ENCODE measurements around the gene DNAJB5. TPM values are rescaled to one million over a fixed set of nuclear protein-coding genes. Genes with fewer than 3 reads are reported as not detected.
"Not testable (repeated sequence)": the region's sequence is repeated elsewhere in the genome, so short reads cannot be mapped to it uniquely, and the experiment has no call there.

Gene DNAJB5
- polyA plus RNA-seq, 2 donors: 4.2 to 8.9 TPM

- H3K4me3 ChIP-seq (ENCODE audit: low read depth in 1 of 2, low read length in 2 of 2): no peak overlapping the region
- H3K27me3 ChIP-seq (ENCODE audit: control insufficient read depth in 1 of 2, insufficient read depth in 2 of 2, low read length in 2 of 2): no peaks in the 10 kb centered on the region
- peaks cover 6 to 17% of the 10 kb centered on the region in 2 donors for H3K4me1 ChIP-seq (ENCODE audit: control insufficient read depth in 2 of 2, insufficient read depth in 2 of 2, low read length in 1 of 2)
- 74 to 82% methylated on average over 9 to 10 of the region's 10 CpGs for WGBS, 2 donors
- peaks cover 0 to 4% of the 10 kb centered on the region in 2 donors for H3K36me3 ChIP-seq (ENCODE audit: control insufficient read depth in 2 of 2, insufficient read depth in 2 of 2, low read length in 1 of 2)
- H3K9me3 ChIP-seq (ENCODE audit: control insufficient read depth in 2 of 2, insufficient read depth in 1 of 2, low read depth in 1 of 2, low read length in 1 of 2): no peaks in the 10 kb centered on the region
- H3K27ac ChIP-seq (ENCODE audit: low read depth in 2 of 2, low read length in 1 of 2): peak overlapping the region in 1 of 2 donors; percentile 14
These were observed 7.3 kb downstream of the DNAJB5 start for GRCh38 chr9:34996905-34997279.

GRCh38 chr9:34997379-34997781 is 7.8 kb downstream of the DNAJB5 start:
- Histone ChIP-seq H3K36me3 (ENCODE audit: control insufficient read depth in 2 of 2, insufficient read depth in 2 of 2, low read length in 1 of 2) (peaks cover 0 to 4% of the 10 kb centered on the region in 2 donors), H3K27ac (ENCODE audit: low read depth in 2 of 2, low read length in 1 of 2) (no peak overlapping the region), H3K4me3 (ENCODE audit: low read depth in 1 of 2, low read length in 2 of 2) (no peak overlapping the region), H3K9me3 (ENCODE audit: control insufficient read depth in 2 of 2, insufficient read depth in 1 of 2, low read depth in 1 of 2, low read length in 1 of 2) (no peaks in the 10 kb centered on the region), H3K27me3 (ENCODE audit: control insufficient read depth in 1 of 2, insufficient read depth in 2 of 2, low read length in 2 of 2) (no peaks in the 10 kb centered on the region), H3K4me1 (ENCODE audit: control insufficient read depth in 2 of 2, insufficient read depth in 2 of 2, low read length in 1 of 2) (peaks cover 3 to 14% of the 10 kb centered on the region in 2 donors)

- 77% methylated on average over 3 of the region's 3 CpGs for WGBS, 2 donors
- H3K4me3 ChIP-seq (ENCODE audit: low read depth in 1 of 2, low read length in 2 of 2): no peak overlapping the region
- H3K27ac ChIP-seq (ENCODE audit: low read depth in 2 of 2, low read length in 1 of 2): no peak overlapping the region
These were observed 8.7 kb downstream of the DNAJB5 start for GRCh38 chr9:34998266-34998665.

GRCh38 chr9:34999576-34999975 is 10.0 kb downstream of the DNAJB5 start:
- Histone ChIP-seq H3K4me3 (ENCODE audit: low read depth in 1 of 2, low read length in 2 of 2) (no peak overlapping the region), H3K4me1 (ENCODE audit: control insufficient read depth in 2 of 2, insufficient read depth in 2 of 2, low read length in 1 of 2) (peaks cover 0 to 4% of the 10 kb centered on the region in 2 donors), H3K27me3 (ENCODE audit: control insufficient read depth in 1 of 2, insufficient read depth in 2 of 2, low read length in 2 of 2) (no peaks in the 10 kb centered on the region), H3K27ac (ENCODE audit: low read depth in 2 of 2, low read length in 1 of 2) (no peak overlapping the region), H3K36me3 (ENCODE audit: control insufficient read depth in 2 of 2, insufficient read depth in 2 of 2, low read length in 1 of 2) (peaks cover 0 to 4% of the 10 kb centered on the region in 2 donors), H3K9me3 (ENCODE audit: control insufficient read depth in 2 of 2, insufficient read depth in 1 of 2, low read depth in 1 of 2, low read length in 1 of 2) (no peaks in the 10 kb centered on the region)
- 90 to 97% methylated on average over 2 of the region's 2 CpGs for WGBS, 2 donors

More at GRCh38 chr9:34998266-34998665, 8.7 kb downstream of the DNAJB5 start:
- Histone ChIP-seq H3K36me3 (ENCODE audit: control insufficient read depth in 2 of 2, insufficient read depth in 2 of 2, low read length in 1 of 2) (peaks cover 0 to 4% of the 10 kb centered on the region in 2 donors), H3K27me3 (ENCODE audit: control insufficient read depth in 1 of 2, insufficient read depth in 2 of 2, low read length in 2 of 2) (no peaks in the 10 kb centered on the region), H3K9me3 (ENCODE audit: control insufficient read depth in 2 of 2, insufficient read depth in 1 of 2, low read depth in 1 of 2, low read length in 1 of 2) (no peaks in the 10 kb centered on the region), H3K4me1 (ENCODE audit: control insufficient read depth in 2 of 2, insufficient read depth in 2 of 2, low read length in 1 of 2) (peaks cover 0 to 7% of the 10 kb centered on the region in 2 donors)

GRCh38 chr9:35000535-35001284 is 11.2 kb downstream of the DNAJB5 start:
- Histone ChIP-seq H3K27me3 (ENCODE audit: control insufficient read depth in 1 of 2, insufficient read depth in 2 of 2, low read length in 2 of 2) (no peaks in the 10 kb centered on the region), H3K9me3 (ENCODE audit: control insufficient read depth in 2 of 2, insufficient read depth in 1 of 2, low read depth in 1 of 2, low read length in 1 of 2) (no peaks in the 10 kb centered on the region), H3K27ac (ENCODE audit: low read depth in 2 of 2, low read length in 1 of 2) (peak overlapping the region in 1 of 2 donors; percentile 33), H3K4me1 (ENCODE audit: control insufficient read depth in 2 of 2, insufficient read depth in 2 of 2, low read length in 1 of 2) (peaks cover 0 to 2% of the 10 kb centered on the region in 2 donors), H3K36me3 (ENCODE audit: control insufficient read depth in 2 of 2, insufficient read depth in 2 of 2, low read length in 1 of 2) (peaks cover 0 to 4% of the 10 kb centered on the region in 2 donors), H3K4me3 (ENCODE audit: low read depth in 1 of 2, low read length in 2 of 2) (no peak overlapping the region)
- WGBS, 2 donors: 85 to 89% methylated on average over 6 of the region's 6 CpGs

- peaks cover 0 to 2% of the 10 kb centered on the region in 2 donors for H3K4me1 ChIP-seq (ENCODE audit: control insufficient read depth in 2 of 2, insufficient read depth in 2 of 2, low read length in 1 of 2)
- H3K27me3 ChIP-seq (ENCODE audit: control insufficient read depth in 1 of 2, insufficient read depth in 2 of 2, low read length in 2 of 2): no peaks in the 10 kb centered on the region
- H3K36me3 ChIP-seq (ENCODE audit: control insufficient read depth in 2 of 2, insufficient read depth in 2 of 2, low read length in 1 of 2): peaks cover 0 to 2% of the 10 kb centered on the region in 2 donors
- peak overlapping the region; percentile 9 to 33 for H3K27ac ChIP-seq (ENCODE audit: low read depth in 2 of 2, low read length in 1 of 2)
- 74 to 75% methylated on average over 2 of the region's 2 CpGs for WGBS, 2 donors
- H3K9me3 ChIP-seq (ENCODE audit: control insufficient read depth in 2 of 2, insufficient read depth in 1 of 2, low read depth in 1 of 2, low read length in 1 of 2): no peaks in the 10 kb centered on the region
- H3K4me3 ChIP-seq (ENCODE audit: low read depth in 1 of 2, low read length in 2 of 2): no peak overlapping the region
These were observed 11.7 kb downstream of the DNAJB5 start for GRCh38 chr9:35001285-35001677.

- 90 to 93% methylated on average over 2 of the region's 2 CpGs for WGBS, 2 donors
- Histone ChIP-seq H3K4me3 (ENCODE audit: low read depth in 1 of 2, low read length in 2 of 2) (no peak overlapping the region), H3K9me3 (ENCODE audit: control insufficient read depth in 2 of 2, insufficient read depth in 1 of 2, low read depth in 1 of 2, low read length in 1 of 2) (no peaks in the 10 kb centered on the region), H3K36me3 (ENCODE audit: control insufficient read depth in 2 of 2, insufficient read depth in 2 of 2, low read length in 1 of 2) (no peaks in the 10 kb centered on the region), H3K27ac (ENCODE audit: low read depth in 2 of 2, low read length in 1 of 2) (peak overlapping the region in 1 of 2 donors; percentile 9), H3K4me1 (ENCODE audit: control insufficient read depth in 2 of 2, insufficient read depth in 2 of 2, low read length in 1 of 2) (peaks cover 0 to 2% of the 10 kb centered on the region in 2 donors), H3K27me3 (ENCODE audit: control insufficient read depth in 1 of 2, insufficient read depth in 2 of 2, low read length in 2 of 2) (no peaks in the 10 kb centered on the region)
These were observed 12.4 kb downstream of the DNAJB5 start for GRCh38 chr9:35001803-35002502.

GRCh38 chr9:35002623-35003022 is 13.1 kb downstream of the DNAJB5 start:
- no peaks in the 10 kb centered on the region for H3K36me3 ChIP-seq (ENCODE audit: control insufficient read depth in 2 of 2, insufficient read depth in 2 of 2, low read length in 1 of 2)
- no peaks in the 10 kb centered on the region for H3K27me3 ChIP-seq (ENCODE audit: control insufficient read depth in 1 of 2, insufficient read depth in 2 of 2, low read length in 2 of 2)
- H3K4me1 ChIP-seq (ENCODE audit: control insufficient read depth in 2 of 2, insufficient read depth in 2 of 2, low read length in 1 of 2): peaks cover 0 to 2% of the 10 kb centered on the region in 2 donors
- no peak overlapping the region for H3K27ac ChIP-seq (ENCODE audit: low read depth in 2 of 2, low read length in 1 of 2)
- no peaks in the 10 kb centered on the region for H3K9me3 ChIP-seq (ENCODE audit: control insufficient read depth in 2 of 2, insufficient read depth in 1 of 2, low read depth in 1 of 2, low read length in 1 of 2)
- H3K4me3 ChIP-seq (ENCODE audit: low read depth in 1 of 2, low read length in 2 of 2): no peak overlapping the region

- not testable (repeated sequence) for H3K4me3 ChIP-seq (ENCODE audit: low read depth in 1 of 2, low read length in 2 of 2); H3K36me3 ChIP-seq (ENCODE audit: control insufficient read depth in 2 of 2, insufficient read depth in 2 of 2, low read length in 1 of 2); H3K27me3 ChIP-seq (ENCODE audit: control insufficient read depth in 1 of 2, insufficient read depth in 2 of 2, low read length in 2 of 2); H3K9me3 ChIP-seq (ENCODE audit: control insufficient read depth in 2 of 2, insufficient read depth in 1 of 2, low read depth in 1 of 2, low read length in 1 of 2); H3K27ac ChIP-seq (ENCODE audit: low read depth in 2 of 2, low read length in 1 of 2); H3K4me1 ChIP-seq (ENCODE audit: control insufficient read depth in 2 of 2, insufficient read depth in 2 of 2, low read length in 1 of 2)
- 87 to 92% methylated on average over 14 of the region's 14 CpGs for WGBS, 2 donors
These were observed 14.8 kb downstream of the DNAJB5 start for GRCh38 chr9:35004299-35004698.
